OCI-LY1 (cell line): ENCODE data around the gene E2F4.

ENCODE experiments used
- EZH2 ChIP-seq: fragments of 200-600 bp; sonication (generic), shearing (Covaris generic); IDR thresholded peaks from 2 replicates; pipeline ENCODE4 v1.8.0; 2017; ENCODE audit warnings: borderline replicate concordance, mixed run types, mild to moderate bottlenecking, antibody characterized with exemption, low read length, moderate library complexity, mixed read lengths
- TF ChIP-seq, protein P1 (sequence below): fragments of 200-600 bp; sonication (generic), shearing (Covaris generic); IDR thresholded peaks from 2 replicates; pipeline ENCODE4 v1.5.1; 2017; ENCODE audit warnings: mild to moderate bottlenecking, antibody characterized with exemption, low read length, moderate library complexity, mixed read lengths

DNA sequence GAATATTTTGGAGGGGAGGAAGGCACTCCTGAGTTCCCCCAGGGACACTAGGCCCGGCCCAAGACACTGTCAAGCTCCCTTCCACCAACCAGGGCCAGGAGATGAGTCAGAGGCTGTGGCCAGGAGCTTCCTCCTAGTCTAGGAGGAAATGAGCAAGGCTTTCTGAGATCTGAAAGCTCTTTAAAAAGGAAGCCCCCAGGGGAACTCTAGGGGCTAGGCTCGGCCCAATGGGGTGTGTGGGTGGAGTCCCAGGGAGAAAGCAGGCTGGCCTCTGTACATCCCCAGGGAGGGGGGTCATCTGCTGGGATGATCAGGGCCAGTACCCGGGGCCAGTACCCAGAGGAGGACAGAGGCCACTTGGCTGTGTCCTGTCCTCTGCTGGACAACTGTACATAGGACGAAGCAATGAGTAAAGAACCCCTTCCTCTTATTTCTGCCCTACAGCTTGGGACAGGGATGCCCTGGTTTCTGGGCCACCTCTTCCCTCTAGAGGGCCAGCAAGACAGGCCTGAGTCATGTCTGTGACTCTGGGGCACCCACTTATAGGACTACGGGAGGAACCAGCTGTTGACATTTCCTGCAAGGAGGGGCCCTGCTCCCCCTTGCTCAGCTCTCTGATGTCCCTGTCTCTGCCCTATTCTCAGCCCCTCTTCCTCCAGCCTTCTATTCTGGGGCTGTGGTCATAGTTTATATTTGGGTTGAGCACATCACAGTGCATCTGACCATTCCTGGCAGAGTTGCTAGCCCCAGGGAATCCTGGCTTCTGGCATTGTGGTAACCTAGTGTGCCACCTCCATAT, 52.6 kb downstream of the E2F4 start:
- TF ChIP-seq, protein P1, sequence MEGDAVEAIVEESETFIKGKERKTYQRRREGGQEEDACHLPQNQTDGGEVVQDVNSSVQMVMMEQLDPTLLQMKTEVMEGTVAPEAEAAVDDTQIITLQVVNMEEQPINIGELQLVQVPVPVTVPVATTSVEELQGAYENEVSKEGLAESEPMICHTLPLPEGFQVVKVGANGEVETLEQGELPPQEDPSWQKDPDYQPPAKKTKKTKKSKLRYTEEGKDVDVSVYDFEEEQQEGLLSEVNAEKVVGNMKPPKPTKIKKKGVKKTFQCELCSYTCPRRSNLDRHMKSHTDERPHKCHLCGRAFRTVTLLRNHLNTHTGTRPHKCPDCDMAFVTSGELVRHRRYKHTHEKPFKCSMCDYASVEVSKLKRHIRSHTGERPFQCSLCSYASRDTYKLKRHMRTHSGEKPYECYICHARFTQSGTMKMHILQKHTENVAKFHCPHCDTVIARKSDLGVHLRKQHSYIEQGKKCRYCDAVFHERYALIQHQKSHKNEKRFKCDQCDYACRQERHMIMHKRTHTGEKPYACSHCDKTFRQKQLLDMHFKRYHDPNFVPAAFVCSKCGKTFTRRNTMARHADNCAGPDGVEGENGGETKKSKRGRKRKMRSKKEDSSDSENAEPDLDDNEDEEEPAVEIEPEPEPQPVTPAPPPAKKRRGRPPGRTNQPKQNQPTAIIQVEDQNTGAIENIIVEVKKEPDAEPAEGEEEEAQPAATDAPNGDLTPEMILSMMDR, result no peak
- TF ChIP-seq EZH2, result no peak
